ENCODE results near the gene HADH.

The HADH gene

GRCh38 chr4:108043526-108043925 is 53.8 kb downstream of the HADH start:
- TF ChIP-seq CREB1 (IDR thresholded peaks at IDR 0.05; ENCODE audit: low read depth) (no peak), ZBTB7A (IDR thresholded peaks at IDR 0.05; ENCODE audit: low read depth) (no peak), USF1 (IDR thresholded peaks at IDR 0.05) (no peak), RAD21 (IDR thresholded peaks at IDR 0.05; ENCODE audit: low read depth) (no peak), TEAD4 (IDR thresholded peaks at IDR 0.05) (no peak), CEBPB (IDR thresholded peaks at IDR 0.05) (no peak), FOXM1 (IDR thresholded peaks at IDR 0.05; ENCODE audit: borderline replicate concordance, low read depth) (no peak), TCF12 (IDR thresholded peaks at IDR 0.05; ENCODE audit: low read depth) (no peak), NFIC (IDR thresholded peaks at IDR 0.05) (no peak)

- TF ChIP-seq EGR1 (IDR thresholded peaks at IDR 0.05) (no peak), USF1 (IDR thresholded peaks at IDR 0.05) (no peak), TEAD4 (IDR thresholded peaks at IDR 0.05) (no peak), FOXM1 (IDR thresholded peaks at IDR 0.05; ENCODE audit: borderline replicate concordance, low read depth) (no peak), ZBTB7A (IDR thresholded peaks at IDR 0.05; ENCODE audit: low read depth) (no peak), RAD21 (IDR thresholded peaks at IDR 0.05; ENCODE audit: low read depth) (no peak), TAF1 (IDR thresholded peaks at IDR 0.05; ENCODE audit: low read depth) (no peak)
Observed at GRCh38 chr4:108044951-108045686, 55.4 kb downstream of the HADH start.

GRCh38 chr4:108045687-108046024 is 56.0 kb downstream of the HADH start:
- TF ChIP-seq RAD21 (IDR thresholded peaks at IDR 0.05; ENCODE audit: low read depth) (no peak), CEBPB (IDR thresholded peaks at IDR 0.05) (no peak), CREB1 (IDR thresholded peaks at IDR 0.05; ENCODE audit: low read depth) (no peak), TCF12 (IDR thresholded peaks at IDR 0.05; ENCODE audit: low read depth) (no peak), MAX (IDR thresholded peaks at IDR 0.05) (no peak), ZBTB7A (IDR thresholded peaks at IDR 0.05; ENCODE audit: low read depth) (no peak), EP300 (IDR thresholded peaks at IDR 0.05; ENCODE audit: borderline replicate concordance) (no peak), FOXM1 (IDR thresholded peaks at IDR 0.05; ENCODE audit: borderline replicate concordance, low read depth) (no peak), TAF1 (IDR thresholded peaks at IDR 0.05; ENCODE audit: low read depth) (no peak), NFIC (IDR thresholded peaks at IDR 0.05) (no peak), EGR1 (IDR thresholded peaks at IDR 0.05) (no peak), YY1 (IDR thresholded peaks at IDR 0.05; ENCODE audit: low read depth) (no peak), USF1 (IDR thresholded peaks at IDR 0.05) (no peak), REST (IDR thresholded peaks at IDR 0.05; ENCODE audit: low read depth) (no peak), TEAD4 (IDR thresholded peaks at IDR 0.05) (no peak)

- no peak for TF ChIP-seq MAX (IDR thresholded peaks at IDR 0.05)
- TF ChIP-seq CREB1 (IDR thresholded peaks at IDR 0.05; ENCODE audit: low read depth) = no peak
- TF ChIP-seq FOXM1 (IDR thresholded peaks at IDR 0.05; ENCODE audit: borderline replicate concordance, low read depth) = no peak
- no peak for TF ChIP-seq YY1 (IDR thresholded peaks at IDR 0.05; ENCODE audit: low read depth)
- no peak for TF ChIP-seq EGR1 (IDR thresholded peaks at IDR 0.05)
- TF ChIP-seq REST (IDR thresholded peaks at IDR 0.05; ENCODE audit: low read depth) = no peak
- no peak for TF ChIP-seq USF1 (IDR thresholded peaks at IDR 0.05)
- TF ChIP-seq TCF12 (IDR thresholded peaks at IDR 0.05; ENCODE audit: low read depth) = no peak
- TF ChIP-seq ZBTB7A (IDR thresholded peaks at IDR 0.05; ENCODE audit: low read depth) = no peak
- no peak for TF ChIP-seq CEBPB (IDR thresholded peaks at IDR 0.05)
Observed at GRCh38 chr4:108047199-108047598, 57.5 kb downstream of the HADH start.

- TF ChIP-seq TAF1 (IDR thresholded peaks at IDR 0.05; ENCODE audit: low read depth) (no peak), ZBTB7A (IDR thresholded peaks at IDR 0.05; ENCODE audit: low read depth) (no peak), YY1 (IDR thresholded peaks at IDR 0.05; ENCODE audit: low read depth) (no peak), RAD21 (IDR thresholded peaks at IDR 0.05; ENCODE audit: low read depth) (no peak), EGR1 (IDR thresholded peaks at IDR 0.05) (no peak), TEAD4 (IDR thresholded peaks at IDR 0.05) (no peak), USF1 (IDR thresholded peaks at IDR 0.05) (no peak), EP300 (IDR thresholded peaks at IDR 0.05; ENCODE audit: borderline replicate concordance) (no peak), CREB1 (IDR thresholded peaks at IDR 0.05; ENCODE audit: low read depth) (no peak), NFIC (IDR thresholded peaks at IDR 0.05) (no peak), REST (IDR thresholded peaks at IDR 0.05; ENCODE audit: low read depth) (no peak), TCF12 (IDR thresholded peaks at IDR 0.05; ENCODE audit: low read depth) (no peak), MAX (IDR thresholded peaks at IDR 0.05) (no peak), FOXM1 (IDR thresholded peaks at IDR 0.05; ENCODE audit: borderline replicate concordance, low read depth) (no peak), CEBPB (IDR thresholded peaks at IDR 0.05) (no peak)
Observed at GRCh38 chr4:108048157-108048556, 58.5 kb downstream of the HADH start.

All from Ishikawa (cell line).